Measurements from ENCODE around the gene SLC25A13. TPM values are rescaled to one million over a fixed set of nuclear protein-coding genes. Genes with fewer than 3 reads are reported as not detected.

The SLC25A13 gene
- total RNA-seq, 4 donors from 2014 or later = 24.2 to 51.1 (median 24.7) TPM

DNA sequence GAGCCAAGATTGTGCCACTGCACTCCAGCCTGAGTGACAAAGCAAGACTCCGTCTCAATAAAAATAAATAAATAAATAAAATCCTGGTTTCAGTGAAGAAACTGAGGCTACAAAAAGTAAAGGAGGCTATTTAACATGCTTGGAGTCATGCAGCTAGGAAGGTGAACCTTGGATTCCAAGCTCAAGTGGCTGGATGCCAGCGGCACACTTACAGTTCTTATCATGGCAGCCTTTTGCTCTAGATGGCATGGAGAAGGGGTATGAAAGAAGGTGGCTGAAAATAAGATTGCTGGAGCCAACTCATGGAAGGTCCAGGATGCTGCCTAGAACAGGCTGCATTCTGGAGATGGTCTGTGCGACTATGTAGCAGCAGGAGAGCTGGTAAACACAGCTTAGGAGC, 170.0 kb downstream of the SLC25A13 start:
- DNase-seq (ENCODE audit: low spot score) (no peak), ATAC-seq (ENCODE audit: low FRiP score) (no peak)
- TF ChIP-seq, protein P1, sequence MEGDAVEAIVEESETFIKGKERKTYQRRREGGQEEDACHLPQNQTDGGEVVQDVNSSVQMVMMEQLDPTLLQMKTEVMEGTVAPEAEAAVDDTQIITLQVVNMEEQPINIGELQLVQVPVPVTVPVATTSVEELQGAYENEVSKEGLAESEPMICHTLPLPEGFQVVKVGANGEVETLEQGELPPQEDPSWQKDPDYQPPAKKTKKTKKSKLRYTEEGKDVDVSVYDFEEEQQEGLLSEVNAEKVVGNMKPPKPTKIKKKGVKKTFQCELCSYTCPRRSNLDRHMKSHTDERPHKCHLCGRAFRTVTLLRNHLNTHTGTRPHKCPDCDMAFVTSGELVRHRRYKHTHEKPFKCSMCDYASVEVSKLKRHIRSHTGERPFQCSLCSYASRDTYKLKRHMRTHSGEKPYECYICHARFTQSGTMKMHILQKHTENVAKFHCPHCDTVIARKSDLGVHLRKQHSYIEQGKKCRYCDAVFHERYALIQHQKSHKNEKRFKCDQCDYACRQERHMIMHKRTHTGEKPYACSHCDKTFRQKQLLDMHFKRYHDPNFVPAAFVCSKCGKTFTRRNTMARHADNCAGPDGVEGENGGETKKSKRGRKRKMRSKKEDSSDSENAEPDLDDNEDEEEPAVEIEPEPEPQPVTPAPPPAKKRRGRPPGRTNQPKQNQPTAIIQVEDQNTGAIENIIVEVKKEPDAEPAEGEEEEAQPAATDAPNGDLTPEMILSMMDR (IDR thresholded peaks at IDR 0.05) = no peak

DNA sequence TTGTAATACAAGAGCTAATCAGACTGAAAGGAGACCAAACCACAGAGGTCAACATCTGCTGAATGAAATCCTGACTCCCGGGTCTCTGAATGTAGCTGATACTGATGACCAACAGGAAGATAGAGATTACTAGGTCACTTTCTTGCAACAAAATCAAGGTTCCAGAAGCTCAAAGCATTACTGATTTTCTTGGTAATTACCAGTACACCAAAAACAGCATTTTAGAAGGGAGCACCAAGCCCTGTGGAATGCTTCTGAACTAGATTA, 177.7 kb downstream of the SLC25A13 start:
- DNase-seq (ENCODE audit: low spot score) = no peak
- ATAC-seq (ENCODE audit: low FRiP score) = no peak
- TF ChIP-seq, protein P1 (IDR thresholded peaks at IDR 0.05) = no peak

DNA sequence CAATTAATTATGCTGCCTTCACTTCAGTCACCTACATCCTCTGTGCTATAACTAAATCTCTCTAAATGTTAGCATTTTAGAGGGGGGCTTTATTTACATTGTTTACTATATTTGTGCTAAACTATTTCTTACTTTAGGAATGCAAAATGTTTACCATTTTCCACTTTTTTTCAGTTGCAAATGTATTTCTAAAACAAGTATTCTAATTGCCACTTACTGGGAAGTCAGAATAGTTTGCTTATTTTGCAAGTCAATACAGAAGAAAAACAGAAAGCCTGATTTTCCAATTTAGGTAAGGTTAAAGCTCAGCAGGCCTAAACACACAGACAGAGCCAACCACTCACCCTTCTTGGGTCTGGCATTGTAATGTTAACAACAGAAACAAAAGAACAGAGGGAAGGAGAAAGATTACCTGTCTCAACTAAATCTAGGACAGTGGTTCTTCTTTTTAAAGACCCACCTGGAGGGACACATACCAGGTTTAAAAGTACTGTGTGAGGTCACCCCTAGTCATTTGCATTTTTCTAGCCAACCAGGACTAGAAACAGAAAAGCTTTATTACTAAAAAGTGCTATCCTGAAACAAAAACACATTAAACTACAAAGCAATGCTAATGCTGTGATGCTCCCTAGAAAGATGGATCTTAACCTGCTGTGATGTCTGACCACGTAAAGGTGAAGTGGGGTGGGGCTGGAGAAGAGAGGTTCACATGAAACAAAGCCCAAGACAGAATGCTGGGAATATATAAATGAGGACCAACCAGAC, 178.2 kb downstream of the SLC25A13 start:
- DNase-seq (ENCODE audit: low spot score) (no peak), ATAC-seq (ENCODE audit: low FRiP score) (no peak)
- TF ChIP-seq, protein P1 (IDR thresholded peaks at IDR 0.05) = no peak

DNA sequence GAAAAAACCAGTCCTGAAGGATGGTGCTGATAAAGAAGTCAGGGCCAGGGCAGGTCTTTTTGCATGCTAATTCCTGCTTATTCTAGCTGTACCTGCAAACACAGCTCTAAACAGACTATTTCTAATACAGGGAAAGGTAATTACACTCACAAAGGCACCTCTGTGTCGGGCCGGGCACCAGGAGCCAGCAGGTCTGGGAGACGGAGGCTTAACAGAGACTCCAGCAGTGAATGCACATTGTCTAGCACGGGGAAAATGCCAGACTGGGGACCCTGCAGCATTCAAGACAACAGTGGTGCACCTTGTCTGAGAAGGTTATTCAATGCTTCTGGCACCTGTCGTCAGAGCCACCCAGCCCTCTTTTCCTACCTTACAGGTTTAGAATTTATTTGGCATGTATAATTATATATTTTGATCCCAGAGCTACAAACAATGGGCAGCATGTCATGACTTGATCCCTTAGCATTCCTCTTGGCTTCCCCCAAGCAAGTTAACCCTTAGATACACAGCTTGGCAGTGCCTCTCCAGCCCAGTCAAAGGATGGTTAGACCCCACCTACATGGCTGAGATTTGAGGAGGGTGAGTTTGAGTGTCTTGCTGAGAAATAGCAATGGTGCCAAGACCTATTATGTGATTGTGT, 185.2 kb downstream of the SLC25A13 start:
- DNase-seq (ENCODE audit: low spot score) (no peak), ATAC-seq (ENCODE audit: low FRiP score) (no peak)
- TF ChIP-seq, protein P1 (IDR thresholded peaks at IDR 0.05) = no peak

DNA sequence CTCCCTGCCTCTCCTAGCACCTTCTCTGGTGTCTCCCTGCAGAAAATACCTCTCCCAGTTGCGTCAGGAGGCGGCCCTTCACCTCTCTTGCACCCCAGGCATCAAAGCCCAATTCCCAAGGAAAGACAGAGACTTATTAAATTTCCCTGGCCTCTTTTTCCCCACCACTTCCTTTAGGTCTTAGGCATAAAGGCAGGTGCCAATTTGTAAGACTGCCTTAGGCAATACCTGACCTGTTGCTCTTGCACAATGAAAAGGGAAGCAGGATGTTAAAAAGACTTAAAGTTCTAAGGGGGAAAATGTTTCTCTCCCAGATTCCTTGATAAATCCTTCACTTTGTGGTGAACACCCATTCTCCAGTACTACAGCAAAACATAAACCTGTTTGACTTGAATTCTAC, 186.7 kb downstream of the SLC25A13 start:
- TF ChIP-seq, protein P1 (IDR thresholded peaks at IDR 0.05) = no peak
- DNase-seq (ENCODE audit: low spot score) (no peak), ATAC-seq (ENCODE audit: low FRiP score) (no peak)

DNA sequence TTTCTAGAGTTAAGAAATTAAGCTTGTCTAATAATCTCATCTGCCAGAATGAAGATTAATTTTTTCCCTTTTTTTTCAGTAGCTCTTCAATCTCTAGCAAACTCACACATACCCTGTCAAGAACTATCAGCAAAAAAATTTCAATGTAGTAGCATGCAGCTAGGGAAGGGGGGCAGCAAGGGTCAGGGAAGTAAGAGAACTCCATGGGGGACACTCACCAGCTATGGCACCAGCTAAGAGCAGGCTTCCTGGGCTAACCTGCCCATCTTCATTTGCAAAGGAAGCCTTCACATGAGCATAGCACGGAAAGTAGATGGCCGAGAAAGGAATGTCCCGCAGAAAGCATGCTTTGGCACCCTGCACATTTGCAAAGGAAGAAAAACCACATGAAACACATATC, 190.4 kb downstream of the SLC25A13 start:
- DNase-seq (ENCODE audit: low spot score) (no peak), ATAC-seq (ENCODE audit: low FRiP score) (no peak)
- TF ChIP-seq, protein P1 (IDR thresholded peaks at IDR 0.05) = no peak

DNA sequence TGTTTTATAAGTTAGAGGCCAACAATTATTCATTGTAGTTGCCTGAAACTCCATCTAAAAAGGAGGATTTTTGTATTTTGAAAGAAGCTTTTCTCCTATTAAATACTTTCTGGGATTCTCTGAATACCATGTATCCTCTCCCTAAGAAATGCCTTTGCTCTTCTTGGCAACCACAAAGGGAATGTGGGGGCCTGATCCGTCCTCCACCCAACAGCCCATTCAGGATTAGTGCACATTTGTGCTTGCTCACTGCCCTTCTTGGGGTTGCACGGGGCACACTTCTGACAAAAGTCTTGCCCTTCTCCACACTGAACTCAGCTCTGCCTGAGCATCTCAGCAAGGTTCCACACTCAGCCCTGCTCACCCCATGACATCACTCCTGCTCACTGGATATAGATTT, 194.2 kb downstream of the SLC25A13 start:
- TF ChIP-seq, protein P1 (IDR thresholded peaks at IDR 0.05) = no peak
- DNase-seq (ENCODE audit: low spot score) (no peak), ATAC-seq (ENCODE audit: low FRiP score) (no peak)

Measured in omental fat pad (tissue), 4 donors.